IMR-90 (cell line): ENCODE results near the gene LRATD1. TPM values are rescaled to one million over a fixed set of nuclear protein-coding genes. Genes with fewer than 3 reads are reported as not detected.

Experiments
- ATAC-seq: fragments of 200-7000 bp; cut with Tn5 transposase; 2 replicates; pipeline ENCODE4 v1.9.1; 2020; ENCODE audit warnings: low read depth, mild to moderate bottlenecking, moderate library complexity
- BruUV-seq: library from RNA; stranded (reverse); fragments of 400-500 nt; replicated peaks from 2 replicates; lab custom pipeline; 2021; lab: Mats Ljungman, UMichigan
- CTCF ChIA-PET: fragments of 300-600 bp; formaldehyde crosslinking; extraction: SDS; loops from one replicate; lab custom pipeline; 2021; ENCODE audit warnings: antibody characterized with exemption; lab: Yijun Ruan, JAX
- POLR2A ChIA-PET: fragments of 300-600 bp; sonication (Branson Sonifier 250); formaldehyde crosslinking; loops from one replicate; lab custom pipeline; 2022; ENCODE audit warnings: antibody characterized with exemption; ENCODE audit not compliant: unreplicated experiment; lab: Charles Lee
- DNase-seq: peaks from one replicate; pipeline ENCODE4 v3.0.0; 2013
- H2AFZ ChIP-seq: replicated peaks from 2 replicates; pipeline ENCODE3; 2013; ENCODE audit warnings: low read length, mild to moderate bottlenecking; ENCODE audit not compliant: poor library complexity
- H2AK5ac ChIP-seq: 2 replicates; pipeline ENCODE4 v1.6.1; 2013; ENCODE audit warnings: low read depth, low read length, inconsistent platforms
- H2AK9ac ChIP-seq: replicated peaks from 2 replicates; pipeline ENCODE3; 2013; ENCODE audit warnings: mild to moderate bottlenecking, low read depth, low read length, moderate library complexity; ENCODE audit not compliant: poor library complexity
- H2BK120ac ChIP-seq: 2 replicates; pipeline ENCODE4 v1.6.1; 2013; ENCODE audit warnings: low read depth, low read length, inconsistent platforms
- H2BK15ac ChIP-seq: 3 replicates; pipeline ENCODE4 v1.6.1; 2013; ENCODE audit warnings: low read depth, low read length, inconsistent platforms
- H2BK20ac ChIP-seq: 2 replicates; pipeline ENCODE4 v1.6.1; 2013; ENCODE audit warnings: low read depth, mild to moderate bottlenecking, inconsistent platforms, low read length, moderate library complexity
- H2BK5ac ChIP-seq: 2 replicates; pipeline ENCODE4 v1.6.1; 2013; ENCODE audit warnings: mild to moderate bottlenecking, low read depth, low read length, inconsistent platforms; ENCODE audit not compliant: poor library complexity, severe bottlenecking
- H3K14ac ChIP-seq: replicated peaks from 2 replicates; pipeline ENCODE4 v1.6.1; 2013; ENCODE audit warnings: low read depth, low read length, inconsistent platforms
- H3K18ac ChIP-seq: 2 replicates; pipeline ENCODE4 v1.6.1; 2013; ENCODE audit warnings: low read depth, low read length, control low read depth
- H3K23ac ChIP-seq: 2 replicates; pipeline ENCODE4 v1.6.1; 2013; ENCODE audit warnings: low read depth, low read length, inconsistent platforms
- H3K27ac ChIP-seq: 2 replicates; pipeline ENCODE4 v1.5.1; 2013; ENCODE audit warnings: mild to moderate bottlenecking, control low read depth, low read length; ENCODE audit not compliant: insufficient read depth
- H3K27me3 ChIP-seq: 2 replicates; pipeline ENCODE4 v1.6.1; 2013; ENCODE audit warnings: low read length; ENCODE audit not compliant: control insufficient read depth, insufficient read depth
- H3K36me3 ChIP-seq: 2 replicates; pipeline ENCODE4 v1.6.1; 2013; ENCODE audit warnings: low read length, mixed read lengths; ENCODE audit not compliant: control insufficient read depth, insufficient read depth
- H3K4ac ChIP-seq: 2 replicates; pipeline ENCODE4 v1.6.1; 2013; ENCODE audit warnings: low read depth, low read length, inconsistent platforms
- H3K4me1 ChIP-seq: 2 replicates; pipeline ENCODE4 v1.6.1; 2013; ENCODE audit warnings: low read length, mixed read lengths; ENCODE audit not compliant: control insufficient read depth, insufficient read depth
- H3K4me2 ChIP-seq: 2 replicates; pipeline ENCODE4 v1.6.1; 2013; ENCODE audit warnings: low read depth, mild to moderate bottlenecking, control low read depth, low read length, moderate library complexity
- H3K4me3 ChIP-seq: 2 replicates; pipeline ENCODE4 v1.5.1; 2013; ENCODE audit warnings: low read depth, mild to moderate bottlenecking, control low read depth, low read length, moderate library complexity; ENCODE audit not compliant: insufficient read depth
- H3K56ac ChIP-seq: 2 replicates; pipeline ENCODE4 v1.6.1; 2013; ENCODE audit warnings: low read length, inconsistent platforms; ENCODE audit not compliant: insufficient read depth; ENCODE audit errors: extremely low read depth
- H3K79me1 ChIP-seq, 2 experiments: 2 replicates each; pipeline ENCODE4 v1.6.1; 2013; ENCODE audit warnings: low read length in 2 of 2, inconsistent platforms in 1 of 2, low read depth in 1 of 2
- H3K9ac ChIP-seq: 2 replicates; pipeline ENCODE4 v1.6.1; 2013; ENCODE audit warnings: low read depth, low read length, control low read depth
- H3K9me1 ChIP-seq: 2 replicates; pipeline ENCODE4 v1.6.1; 2013; ENCODE audit warnings: low read length, inconsistent platforms; ENCODE audit not compliant: insufficient read depth
- H3K9me3 ChIP-seq: 2 replicates; pipeline ENCODE4 v1.6.1; 2013; ENCODE audit warnings: low read length; ENCODE audit not compliant: control insufficient read depth, insufficient read depth
- H4K20me1 ChIP-seq: 2 replicates; pipeline ENCODE4 v1.6.1; 2013; ENCODE audit warnings: low read length, inconsistent platforms; ENCODE audit not compliant: insufficient read depth
- H4K5ac ChIP-seq: 2 replicates; pipeline ENCODE4 v1.6.1; 2013; ENCODE audit warnings: mild to moderate bottlenecking, low read depth, low read length, control low read depth
- H4K8ac ChIP-seq, 2 experiments: 2 replicates each; pipeline ENCODE4 v1.6.1; 2013; ENCODE audit warnings: low read depth in 2 of 2, low read length in 2 of 2, control low read depth in 1 of 2, inconsistent platforms in 1 of 2
- H4K91ac ChIP-seq: 2 replicates; pipeline ENCODE4 v1.6.1; 2013; ENCODE audit warnings: low read depth, low read length, inconsistent platforms; ENCODE audit not compliant: insufficient read depth
- CHD1 ChIP-seq: IDR thresholded peaks from 2 replicates; pipeline ENCODE4 v1.6.1; 2012; ENCODE audit warnings: low read depth, low read length, improper control_type of control experiment
- NFE2L2 ChIP-seq: fragments of 150-350 bp; IDR thresholded peaks from 2 replicates; pipeline ENCODE4 v1.6.1; 2016; ENCODE audit warnings: low read depth, mild to moderate bottlenecking, low read length
- POLR2A ChIP-seq: IDR thresholded peaks from 2 replicates; pipeline ENCODE4 v1.6.1; 2012; ENCODE audit warnings: mild to moderate bottlenecking, low read depth, low read length
- RAD21 ChIP-seq: IDR thresholded peaks from 2 replicates; pipeline ENCODE4 v1.6.1; 2012; ENCODE audit warnings: low read length, improper control_type of control experiment
- RCOR1 ChIP-seq: IDR thresholded peaks from 2 replicates; pipeline ENCODE4 v1.6.1; 2012; ENCODE audit warnings: mild to moderate bottlenecking, low read length, improper control_type of control experiment; ENCODE audit not compliant: insufficient replicate concordance
- RFX5 ChIP-seq: IDR thresholded peaks from 2 replicates; pipeline ENCODE4 v1.8.0; 2012; ENCODE audit warnings: low read depth, mild to moderate bottlenecking, low read length, moderate library complexity
- SMC3 ChIP-seq: fragments of 150-350 bp; IDR thresholded peaks from 2 replicates; pipeline ENCODE4 v1.6.1; 2016; ENCODE audit warnings: low read depth, mild to moderate bottlenecking, antibody characterized with exemption, low read length, moderate library complexity
- USF2 ChIP-seq: fragments of 150-350 bp; IDR thresholded peaks from 2 replicates; pipeline ENCODE4 v1.6.1; 2017; ENCODE audit warnings: mild to moderate bottlenecking, antibody characterized with exemption, low read length, low read depth
- whole genome bisulfite sequencing, 2 experiments: methylation state at CpG; one replicate each; pipeline versions ENCODE4 v1.1.5 to v1.1.7; 2013; ENCODE audit warnings: missing lambda C conversion rate in 2 of 2; ENCODE audit not compliant: insufficient read length in 1 of 2; ENCODE audit errors: extremely low coverage in 2 of 2; 5-methylcytosine and 5-hydroxymethylcytosine counted together
- dilution Hi-C: fragments of 300-500 bp; cut with HindIII; formaldehyde crosslinking; loops from one replicate; pipeline ENCODE4 v1.14.3; 2018; ENCODE audit warnings: low sequenced_read_pairs; ENCODE audit not compliant: unreplicated experiment
- in situ Hi-C: fragments of 300-500 bp; cut with MboI; formaldehyde crosslinking; loops from 3 replicates; pipeline ENCODE4 v1.14.3; 2019; ENCODE audit warnings: low sequenced_read_pairs, inconsistent platforms, mixed read lengths
- intact Hi-C: fragments of 100-400 bp; cut with micrococcal nuclease; formaldehyde crosslinking; loops from 2 replicates; pipeline ENCODE4 v1.10.0; 2022
- polyA plus RNA-seq, 3 experiments: library from polyadenylated mRNA; depleted of rRNA; stranded (reverse); fragments of >200 nt; gene quantifications; 2 replicates each; pipeline ENCODE4 v1.2.3, GENCODE V29; 2012; ENCODE audit warnings: low replicate concordance in 1 of 3
- total RNA-seq: library from RNA; depleted of rRNA; stranded (reverse); fragments of >200 nt; gene quantifications from 2 replicates; pipeline ENCODE4 v1.2.3, GENCODE V29; 2012

The LRATD1 gene
- total and polyA plus RNA-seq, 2 of the 4 experiments (the other 2 are of a cell fraction), result 0.18 to 0.60 TPM

- Histone ChIP-seq H3K9ac (no peak overlapping the region), H3K23ac (no peak overlapping the region), H2AFZ (no peak overlapping the region), H3K4me1 (no peaks in the 10 kb centered on the region), H2BK15ac (no peak overlapping the region), H3K27ac (no peak overlapping the region), H3K4me2 (no peak overlapping the region), H2BK5ac (no peak overlapping the region), H3K18ac (no peak overlapping the region), H2AK5ac (no peak overlapping the region), H4K20me1 (no peaks in the 10 kb centered on the region), H3K4ac (no peak overlapping the region), H2BK120ac (no peak overlapping the region), H3K27me3 (no peaks in the 10 kb centered on the region), H4K8ac (no peak overlapping the region), H3K9me1 (no peaks in the 10 kb centered on the region), H3K36me3 (no peaks in the 10 kb centered on the region), H4K91ac (no peak overlapping the region), H3K14ac (no peak overlapping the region), H3K9me3 (no peaks in the 10 kb centered on the region), H3K4me3 (no peak overlapping the region), H3K79me1 (no peaks in the 10 kb centered on the region), H2AK9ac (no peak overlapping the region), H4K5ac (no peak overlapping the region), H3K56ac (no peak overlapping the region), H2BK20ac (no peak overlapping the region)
- ATAC-seq (no peak), DNase-seq (no peak)
- intact Hi-C loops, result no loop called here
- in situ Hi-C loops, result no loop called here
- no CpG with 5 or more reads among the region's 4 CpGs for WGBS, 2 experiments
- no peak for TF ChIP-seq POLR2A
- TF ChIP-seq CHD1, result no peak
- TF ChIP-seq RAD21, result no peak
- no peak for TF ChIP-seq SMC3
- TF ChIP-seq NFE2L2, result no peak
- TF ChIP-seq USF2, result no peak
- no peak for TF ChIP-seq RCOR1
- TF ChIP-seq RFX5, result no peak
- CTCF ChIA-PET, result no interaction called here
- POLR2A ChIA-PET, result no interaction called here
- dilution Hi-C loops, result no loop called here
- no TSS peak for BruUV-seq
These were observed 10.0 kb downstream of the LRATD1 start for GRCh38 chr2:14642499-14642898.
